Transverse colon (tissue), 4 donors: Measurements from ENCODE around the gene FOXC2. TPM values are rescaled to one million over a fixed set of nuclear protein-coding genes. Genes with fewer than 3 reads are reported as not detected.

Source experiments
- DNase-seq: peaks from one replicate; pipeline ENCODE4 v3.0.0-alpha.2; 2019
- H3K27ac ChIP-seq, 4 donors: fragments of 200-600 bp; sonication (generic); 2 replicates each; pipeline ENCODE4 v1.5.1; 2016 to 2018; ENCODE audit warnings: inconsistent platforms in 4 of 4
- H3K27me3 ChIP-seq: fragments of 200-600 bp; sonication (generic); 2 replicates; pipeline ENCODE4 v1.5.1; 2017; ENCODE audit warnings: inconsistent platforms
- H3K36me3 ChIP-seq, 4 donors: fragments of 200-600 bp; sonication (generic); 2 replicates each; pipeline ENCODE4 v1.5.1; 2017 to 2019; ENCODE audit warnings: inconsistent platforms in 4 of 4
- H3K4me1 ChIP-seq, 4 donors: fragments of 200-600 bp; sonication (generic); 2 replicates each; pipeline ENCODE4 v1.5.1; 2017 to 2020; ENCODE audit warnings: inconsistent platforms in 4 of 4
- H3K4me3 ChIP-seq, 4 donors: fragments of 200-600 bp; sonication (generic); 1 replicate in 1 of 4; 2 replicates in 3 of 4; pipeline versions ENCODE4 v1.5.1 to v1.6.1; 2017 to 2019; ENCODE audit warnings: inconsistent platforms in 4 of 4
- H3K9me3 ChIP-seq, 2 donors: fragments of 200-600 bp; sonication (generic); 2 replicates each; pipeline ENCODE4 v1.5.1; 2017 to 2019; ENCODE audit warnings: inconsistent platforms in 2 of 2
- EP300 ChIP-seq: sonication (generic); formaldehyde crosslinking; IDR thresholded peaks from one replicate; pipeline ENCODE4 v1.6.1; 2017; ENCODE audit warnings: antibody characterized with exemption, low read depth
- POLR2A ChIP-seq: fragments of 450-650 bp; IDR thresholded peaks from one replicate; pipeline ENCODE4 v1.6.1; 2016; ENCODE audit warnings: antibody characterized with exemption, mild to moderate bottlenecking, moderate library complexity
- POLR2AphosphoS5 ChIP-seq, 3 donors: sonication (generic); formaldehyde crosslinking; IDR thresholded peaks; one replicate each; pipeline ENCODE4 v1.6.1; 2016; ENCODE audit warnings: antibody characterized with exemption in 3 of 3
- WGBS, 2 donors: methylation state at CpG; one replicate each; pipeline ENCODE4 v1.1.5; 2018; ENCODE audit warnings: low coverage in 1 of 2; 5-methylcytosine and 5-hydroxymethylcytosine counted together
- in situ Hi-C, 4 donors: fragments of 200-750 bp; cut with MboI; loops; one replicate each; pipeline versions ENCODE4 v1.15.0 to v1.15.1; 2017; ENCODE audit warnings: low sequenced_read_pairs in 3 of 4, low pct_ligation_motif_present in 1 of 4, low pct_unique_long_range_greater_than_20kb in 1 of 4
- intact Hi-C: fragments of 100-400 bp; cut with DNase I; formaldehyde crosslinking; loops from one replicate; pipeline ENCODE4 v1.15.1; 2023; ENCODE audit warnings: low total_unique reads
- total RNA-seq, 4 donors: library from RNA; depleted of rRNA; stranded (reverse); fragments of >200 nt; gene quantifications; one replicate each; pipeline ENCODE4 v1.1.0, GENCODE V29; 2016
- TF ChIP-seq, protein P1 (sequence below), 5 experiments: fragments of 200-600 bp in 3 of 5; fragments of 450-650 bp in 2 of 5; sonication (generic) in 3 of 5; IDR thresholded peaks; 1 replicate in 2 of 5; 2 replicates in 3 of 5; pipeline ENCODE4 v1.5.1; 2016 to 2017; ENCODE audit warnings: antibody characterized with exemption in 5 of 5, inconsistent platforms in 3 of 5, mild to moderate bottlenecking in 2 of 5, moderate library complexity in 1 of 5

Gene FOXC2
- total RNA-seq, 4 donors from 2014 or later = 0.27 TPM; not detected in 3

DNA sequence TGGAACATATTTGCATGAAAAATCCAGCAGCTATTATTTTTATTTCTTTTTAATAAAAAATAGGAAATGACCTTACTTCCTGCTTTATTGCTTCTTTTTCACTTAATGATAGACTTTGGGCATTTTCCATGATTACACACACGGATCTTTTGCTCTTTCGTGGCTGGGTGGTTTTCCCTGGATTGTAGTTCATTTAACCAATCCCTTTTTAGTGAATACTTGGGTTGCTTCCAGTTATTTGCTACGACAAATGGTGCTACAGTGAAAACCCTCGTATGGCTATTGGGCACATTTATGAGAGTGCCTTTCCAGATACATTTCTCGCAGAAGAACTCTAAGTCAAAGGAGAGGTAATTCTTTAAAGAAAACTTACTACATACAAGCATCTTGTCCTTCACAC lies 50.3 kb downstream of the FOXC2 start:
- Histone ChIP-seq H3K4me1 (no peaks in the 10 kb centered on the region), H3K27me3 (no peaks in the 10 kb centered on the region), H3K9me3 (no peaks in the 10 kb centered on the region), H3K36me3 (no peaks in the 10 kb centered on the region), H3K27ac (no peak overlapping the region), H3K4me3 (no peak overlapping the region)
- WGBS, 2 donors = 72 to 83% methylated on average over 2 to 5 of the region's 5 CpGs
- no peak for DNase-seq
- intact Hi-C loops = no loop called here
- in situ Hi-C loops = no loop called here
- TF ChIP-seq POLR2AphosphoS5 (IDR thresholded peaks at IDR 0.05) (no peak), POLR2A (no peak), EP300 (no peak)
- TF ChIP-seq, protein P1, sequence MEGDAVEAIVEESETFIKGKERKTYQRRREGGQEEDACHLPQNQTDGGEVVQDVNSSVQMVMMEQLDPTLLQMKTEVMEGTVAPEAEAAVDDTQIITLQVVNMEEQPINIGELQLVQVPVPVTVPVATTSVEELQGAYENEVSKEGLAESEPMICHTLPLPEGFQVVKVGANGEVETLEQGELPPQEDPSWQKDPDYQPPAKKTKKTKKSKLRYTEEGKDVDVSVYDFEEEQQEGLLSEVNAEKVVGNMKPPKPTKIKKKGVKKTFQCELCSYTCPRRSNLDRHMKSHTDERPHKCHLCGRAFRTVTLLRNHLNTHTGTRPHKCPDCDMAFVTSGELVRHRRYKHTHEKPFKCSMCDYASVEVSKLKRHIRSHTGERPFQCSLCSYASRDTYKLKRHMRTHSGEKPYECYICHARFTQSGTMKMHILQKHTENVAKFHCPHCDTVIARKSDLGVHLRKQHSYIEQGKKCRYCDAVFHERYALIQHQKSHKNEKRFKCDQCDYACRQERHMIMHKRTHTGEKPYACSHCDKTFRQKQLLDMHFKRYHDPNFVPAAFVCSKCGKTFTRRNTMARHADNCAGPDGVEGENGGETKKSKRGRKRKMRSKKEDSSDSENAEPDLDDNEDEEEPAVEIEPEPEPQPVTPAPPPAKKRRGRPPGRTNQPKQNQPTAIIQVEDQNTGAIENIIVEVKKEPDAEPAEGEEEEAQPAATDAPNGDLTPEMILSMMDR (IDR thresholded peaks at IDR 0.05) = no peak

GRCh38 chr16:86618431-86619238 lies 52.0 kb downstream of the FOXC2 start:
- DNase-seq = no peak
- no peaks in the 10 kb centered on the region for H3K36me3 ChIP-seq
- H3K27ac ChIP-seq = no peak overlapping the region
- in situ Hi-C loops (no loop called here), intact Hi-C loops (no loop called here)
- peak overlapping the region in 1 of 4 donors; percentile 12 for H3K4me3 ChIP-seq
- H3K4me1 ChIP-seq = no peaks in the 10 kb centered on the region
- TF ChIP-seq POLR2A (no peak), POLR2AphosphoS5 (IDR thresholded peaks at IDR 0.05) (no peak), EP300 (no peak)
- TF ChIP-seq, protein P1 (IDR thresholded peaks at IDR 0.05) = no peak
- H3K9me3 ChIP-seq = no peaks in the 10 kb centered on the region
- WGBS, 2 donors = 78% methylated on average over 16 of the region's 16 CpGs; no CpG with 5 or more reads in 1 of the 2 donors
- H3K27me3 ChIP-seq = no peaks in the 10 kb centered on the region

Other genes starting within 250 kb of the FOXC2 start
- 10 to 100 TPM; 10.8 to 44.1 (median 23.4) TPM for gene FOXF1, start 56.3 kb upstream of the FOXC2 start, total RNA-seq
- 10 to 100 TPM; 25.4 to 51.1 (median 30.0) TPM for gene MTHFSD, start 11.6 kb upstream of the FOXC2 start, total RNA-seq
- 1 to 10 TPM in 3 of 4 donors, under 1 TPM in 1; 0.75 to 2.1 (median 1.3) TPM for gene FOXL1, start 11.7 kb downstream of the FOXC2 start, total RNA-seq